HG03175 (cell line): ENCODE data around the gene APOD.
"Not testable (repeated sequence)": the region's sequence is repeated elsewhere in the genome, so short reads cannot be mapped to it uniquely, and the experiment has no call there.

ENCODE experiments used
- ATAC-seq: cut with Tn5 transposase; IDR thresholded peaks from one replicate; pipeline ENCODE4 v1.9.1; 2021; ENCODE audit warnings: mild to moderate bottlenecking, moderate library complexity; ENCODE audit not compliant: unreplicated experiment

APOD gene

DNA sequence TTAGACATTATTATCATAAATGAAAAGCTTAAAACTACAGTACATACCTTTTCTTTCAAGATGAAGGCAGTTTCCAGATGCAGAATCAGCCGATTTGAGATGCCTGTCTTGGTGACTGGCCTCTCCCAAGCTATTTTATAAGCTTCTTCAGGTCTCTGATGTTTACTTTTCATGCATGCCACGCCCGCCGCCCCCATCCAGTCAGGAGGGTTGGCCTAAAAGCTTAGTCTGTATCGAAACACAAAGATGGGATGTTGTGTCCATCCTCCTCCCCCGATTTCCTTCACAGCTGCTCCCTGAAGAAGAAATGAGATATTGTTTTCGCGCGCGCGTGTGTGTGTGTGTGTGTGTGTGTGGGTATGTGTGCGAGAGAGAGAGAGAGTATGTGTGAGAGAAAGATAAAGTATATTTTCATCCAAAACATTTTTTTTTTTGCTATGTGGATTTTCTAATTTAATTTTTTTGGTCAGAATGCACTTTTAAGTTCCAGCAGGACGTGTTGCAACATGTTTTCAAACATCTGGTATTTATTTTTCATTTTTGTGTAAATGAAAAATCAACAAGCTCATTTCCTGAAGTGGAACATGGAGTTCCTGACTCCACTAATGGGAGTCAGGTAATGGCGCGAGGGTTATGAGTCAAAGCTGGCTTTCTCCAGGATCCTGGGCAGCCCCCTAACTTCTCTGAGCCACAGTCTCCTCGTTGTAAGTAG, at the start of gene APOD:
APOD (minus strand) TSS at position 110 of the 712 bp plus-strand sequence. CDS start 4,479 bp downstream, outside the sequence.
- no peak for ATAC-seq

DNA sequence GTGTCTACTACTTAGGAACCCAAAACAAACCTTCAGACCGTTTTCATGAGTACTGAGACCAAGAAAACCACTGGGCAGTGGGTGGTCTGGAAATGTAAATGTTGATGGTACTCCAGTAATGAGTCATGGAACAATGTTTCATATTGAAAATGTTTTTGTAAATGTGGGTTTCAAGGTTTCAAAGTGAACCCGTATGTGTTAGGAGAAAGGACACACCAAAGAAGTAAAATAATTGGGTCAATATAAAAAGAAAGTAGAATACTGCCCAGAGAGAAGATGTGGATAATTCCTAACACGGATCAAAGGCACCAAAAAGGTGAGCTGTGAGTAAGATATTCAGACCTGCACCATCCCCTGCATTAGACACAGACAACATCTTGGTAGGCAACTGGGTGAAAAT, 49.6 kb upstream of the APOD start:
- ATAC-seq = not testable (repeated sequence)

DNA sequence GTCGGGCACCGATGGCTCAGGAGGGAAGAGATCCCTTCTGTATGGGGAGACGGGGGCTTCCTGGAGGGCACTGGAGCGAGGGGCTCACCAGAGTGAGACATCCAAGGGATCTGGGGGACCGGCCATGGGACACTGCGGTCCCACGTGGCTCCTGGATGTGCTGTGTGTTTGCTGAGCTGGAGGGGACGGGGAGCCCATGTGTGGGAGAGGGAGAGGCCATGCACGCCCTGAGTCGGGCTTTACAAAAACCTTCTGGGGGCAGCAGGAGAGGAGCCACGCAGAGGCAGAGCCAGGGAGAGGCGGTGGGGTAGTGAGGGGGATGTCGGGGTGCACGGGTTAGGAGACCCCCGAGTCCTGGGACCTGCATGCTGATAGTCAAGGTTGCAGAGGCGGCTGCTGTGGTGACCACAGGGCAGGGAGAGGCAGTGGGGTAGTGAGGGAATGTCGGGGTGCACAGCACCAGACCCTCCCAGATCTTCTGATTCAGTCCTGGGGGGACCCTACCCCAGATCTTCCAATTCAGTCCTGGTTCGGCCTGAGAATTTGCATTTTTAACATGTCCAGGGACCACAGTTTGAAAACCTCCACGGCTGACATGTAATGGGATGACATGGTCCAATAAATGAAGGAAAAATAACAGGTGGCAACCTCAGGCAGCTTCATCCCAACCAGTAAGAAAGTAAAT, 48.9 kb upstream of the APOD start:
- ATAC-seq = not testable (repeated sequence)

DNA sequence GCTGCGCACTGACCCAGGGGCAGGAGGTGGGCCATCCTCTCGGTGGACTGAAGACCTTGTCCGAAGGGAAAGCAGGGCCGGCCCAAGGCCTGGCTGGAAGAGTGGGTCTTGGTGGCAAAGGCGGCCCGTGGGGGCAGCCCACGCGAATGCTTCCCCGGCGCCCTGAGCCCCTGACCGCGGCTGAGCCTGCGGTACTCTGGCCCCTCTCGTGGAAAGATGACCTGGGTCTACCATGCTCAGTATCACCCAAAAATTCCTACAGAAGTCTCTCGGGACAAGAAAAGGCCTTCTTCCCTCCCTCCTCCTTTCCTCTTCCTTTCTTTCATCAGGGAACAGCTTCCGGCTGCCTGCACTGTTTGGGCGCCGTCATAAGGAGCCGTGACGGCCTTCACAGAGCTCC, 48.3 kb upstream of the APOD start:
- ATAC-seq = not testable (repeated sequence)

DNA sequence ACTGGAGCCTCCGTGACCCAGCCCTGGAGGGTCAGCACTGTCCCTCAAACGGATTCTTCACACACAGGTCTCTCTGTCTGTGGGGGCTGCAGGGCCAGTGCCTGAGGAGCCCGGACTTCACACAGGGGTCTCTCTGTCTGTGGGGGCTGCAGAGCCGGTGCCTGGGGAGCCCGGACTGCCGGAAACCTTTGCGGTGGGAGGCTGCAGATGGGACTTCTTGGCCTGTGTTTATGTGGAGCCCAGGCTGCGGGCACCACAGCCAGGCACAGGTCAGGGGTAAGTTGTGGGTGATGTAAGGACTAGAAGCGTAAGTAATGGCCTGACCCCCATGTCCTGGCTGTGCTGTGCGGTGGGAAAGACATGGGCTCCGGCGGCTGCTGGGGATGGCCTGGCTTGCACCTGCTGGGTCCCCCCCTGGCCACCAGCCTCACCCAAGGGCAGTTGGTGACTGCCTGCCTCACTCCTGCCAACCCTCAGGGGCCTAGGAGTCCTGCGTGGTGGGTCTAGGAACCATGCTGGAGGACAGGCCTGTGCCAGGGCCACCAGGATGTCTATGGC, 47.3 kb upstream of the APOD start:
- ATAC-seq = not testable (repeated sequence)

DNA sequence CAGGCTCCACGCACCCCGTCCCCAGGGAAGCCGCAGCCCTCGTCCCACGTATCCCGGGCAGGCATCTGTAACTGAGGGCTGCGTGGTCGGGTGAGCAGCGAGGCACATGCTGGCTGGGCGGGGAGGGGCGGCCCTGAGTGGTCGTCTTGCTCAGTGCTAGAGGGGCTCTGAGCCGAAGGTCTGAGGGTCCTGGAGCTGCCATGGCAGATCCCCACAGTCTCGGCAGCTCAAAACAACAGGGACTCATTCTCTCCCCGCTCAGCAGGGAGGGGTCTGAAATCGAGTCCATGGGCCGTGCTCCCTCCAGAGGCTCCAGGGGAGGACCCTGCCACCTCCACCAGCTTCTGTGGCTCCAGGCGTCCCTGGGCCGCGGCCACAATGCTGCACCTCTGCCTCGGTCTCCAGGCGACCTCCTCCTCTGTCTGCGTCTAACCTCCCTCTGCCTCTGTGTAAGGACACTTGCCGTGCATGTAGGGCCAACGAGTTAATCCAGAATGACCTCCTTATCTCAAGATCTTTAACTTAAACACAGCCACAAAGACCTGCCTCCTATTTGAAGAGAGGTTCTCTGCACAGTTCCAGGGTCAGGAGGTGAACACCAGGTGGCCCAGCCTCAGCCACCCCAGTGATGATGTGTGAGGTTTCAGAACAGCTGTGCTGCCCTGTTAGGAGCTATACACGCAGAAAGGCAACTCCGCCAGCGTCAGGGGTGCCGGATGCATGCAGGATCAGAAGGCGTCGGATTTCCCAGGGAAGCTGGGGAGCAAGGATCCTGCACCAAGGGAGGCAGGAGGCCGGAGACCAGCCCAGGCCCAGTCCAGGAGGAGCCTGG, 46.6 kb upstream of the APOD start:
- peak; percentile 21 for ATAC-seq

DNA sequence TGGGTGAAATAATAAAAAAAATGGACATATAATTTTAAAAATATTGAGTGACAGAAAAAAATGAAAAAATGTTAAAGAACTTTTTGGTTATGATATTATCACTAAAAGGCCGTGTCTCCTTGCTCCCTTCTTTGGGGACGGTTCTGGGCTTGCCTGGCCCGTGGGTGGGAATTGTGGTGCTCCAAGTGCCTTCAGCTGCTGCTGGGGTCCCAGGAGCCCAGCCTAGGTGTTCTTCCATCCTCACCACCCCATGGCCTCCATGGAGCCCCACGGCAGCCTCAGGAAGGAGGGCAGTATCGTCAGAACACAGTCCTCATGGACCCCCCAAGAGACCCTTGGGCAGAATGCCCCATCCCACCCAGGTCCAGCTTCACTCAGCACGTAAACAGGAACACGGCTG, 45.9 kb upstream of the APOD start:
- ATAC-seq = not testable (repeated sequence)

DNA sequence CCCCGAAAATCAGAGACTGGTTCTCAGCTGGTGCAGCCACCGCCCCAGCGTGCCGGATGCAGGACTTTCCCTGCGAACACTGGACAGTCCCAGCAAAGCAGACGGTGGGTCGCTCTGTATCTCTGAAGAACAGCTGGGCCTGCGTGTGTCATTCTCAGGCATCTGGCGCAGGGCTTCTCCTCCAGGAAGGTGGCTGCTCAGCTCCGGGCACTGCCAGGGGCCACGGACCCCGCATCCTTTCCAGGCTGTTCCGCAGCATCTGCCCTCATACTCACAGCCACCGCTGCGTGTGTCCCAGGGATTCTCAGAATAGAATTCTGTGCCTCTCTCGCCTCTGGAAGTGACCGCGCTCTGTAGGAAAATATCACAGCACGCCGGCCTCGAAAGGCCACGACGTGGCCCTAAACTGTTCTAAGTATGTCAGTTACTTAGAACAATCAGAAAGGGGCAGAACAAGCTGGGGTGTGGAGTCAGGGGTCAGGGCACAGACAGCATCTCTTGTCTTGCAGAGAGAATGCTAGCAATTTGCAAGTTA, 44.7 kb upstream of the APOD start:
- not testable (repeated sequence) for ATAC-seq

DNA sequence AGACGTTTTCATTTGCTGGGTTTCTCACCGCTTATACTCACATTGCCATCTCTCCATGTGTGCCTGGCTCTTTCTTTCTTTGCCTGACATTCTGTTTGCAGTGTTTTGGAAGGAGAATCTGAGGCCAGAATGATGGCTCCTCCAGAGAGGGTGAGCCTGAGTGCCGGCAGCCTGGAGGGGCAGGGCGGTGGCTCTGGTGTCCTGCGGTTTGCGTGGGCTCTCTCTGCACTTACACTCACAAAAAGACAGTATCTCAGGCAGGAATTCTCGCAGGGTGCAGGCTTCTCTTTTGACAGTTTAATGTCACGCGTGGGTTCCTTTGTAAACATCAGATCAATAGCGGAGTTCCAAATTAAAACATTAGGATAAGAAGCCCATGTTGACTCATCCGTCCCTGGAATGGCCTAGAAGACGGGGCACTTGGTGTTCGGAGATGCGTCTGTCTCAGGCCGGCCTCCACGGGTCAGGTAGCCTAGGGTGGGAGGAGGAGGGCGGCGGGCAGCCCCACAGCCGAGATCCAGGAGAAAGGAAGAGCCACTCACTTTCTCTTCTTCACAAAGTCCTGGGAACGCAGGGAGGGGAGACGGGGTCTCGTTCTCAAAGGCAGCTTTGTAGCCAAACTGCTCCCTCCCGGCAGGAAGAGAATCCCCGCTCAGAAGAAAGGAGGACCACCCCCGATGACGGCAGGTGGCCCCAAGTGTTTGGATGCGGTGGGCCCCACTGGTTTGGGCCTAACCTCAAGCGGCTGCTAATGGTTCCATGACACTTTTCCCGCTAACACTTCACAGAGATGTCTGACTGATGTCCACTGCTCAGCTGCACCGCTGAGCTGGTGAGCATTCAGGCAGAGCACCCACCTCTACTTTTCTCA, 44.0 kb upstream of the APOD start:
- not testable (repeated sequence) for ATAC-seq

DNA sequence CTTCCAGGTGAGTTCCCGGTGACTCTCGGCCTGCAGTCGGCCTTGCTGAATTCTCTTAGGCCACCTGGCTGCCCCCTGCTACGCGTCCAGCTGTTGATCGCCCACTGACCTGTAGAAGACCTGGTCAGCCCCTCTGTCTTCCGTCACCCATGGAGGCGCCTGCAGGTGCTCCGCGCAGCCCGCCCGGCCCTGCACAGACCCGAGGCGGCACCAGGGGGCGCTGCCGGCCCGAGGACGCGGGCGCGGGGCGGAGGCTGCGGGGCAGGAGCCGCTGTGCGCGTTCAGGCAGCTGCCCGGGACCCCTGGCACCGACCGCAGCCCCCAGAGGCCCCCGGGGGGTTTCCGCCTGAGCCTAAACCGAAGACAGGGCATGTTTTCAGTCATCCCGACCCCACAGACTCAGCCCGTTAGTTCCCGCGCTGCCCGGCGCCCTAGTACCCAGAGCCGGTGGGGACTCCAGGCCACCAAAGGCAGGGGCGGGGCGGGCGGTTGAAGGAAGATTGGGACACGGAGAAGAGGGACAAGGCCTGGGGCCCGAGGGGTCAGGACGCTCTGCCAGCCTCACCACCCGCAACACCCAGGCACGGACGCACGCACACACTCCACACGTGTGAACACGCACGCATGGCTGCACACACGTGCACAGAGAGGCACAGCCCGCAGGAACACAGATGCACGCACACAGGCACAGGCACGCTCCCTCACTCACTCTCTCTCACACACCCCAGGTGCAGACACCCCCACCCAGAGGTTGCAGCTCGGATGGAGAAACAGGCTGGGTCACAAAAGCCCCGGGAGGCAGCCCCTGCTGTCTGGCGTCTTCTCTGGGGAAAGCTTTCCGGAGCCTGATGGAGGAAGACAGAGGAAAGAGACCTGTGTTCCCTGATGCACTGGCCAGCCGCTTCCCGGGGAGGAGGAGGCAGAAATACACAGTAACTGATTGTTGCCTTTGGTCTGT, 41.1 kb upstream of the APOD start:
- peak; percentile 80 for ATAC-seq

DNA sequence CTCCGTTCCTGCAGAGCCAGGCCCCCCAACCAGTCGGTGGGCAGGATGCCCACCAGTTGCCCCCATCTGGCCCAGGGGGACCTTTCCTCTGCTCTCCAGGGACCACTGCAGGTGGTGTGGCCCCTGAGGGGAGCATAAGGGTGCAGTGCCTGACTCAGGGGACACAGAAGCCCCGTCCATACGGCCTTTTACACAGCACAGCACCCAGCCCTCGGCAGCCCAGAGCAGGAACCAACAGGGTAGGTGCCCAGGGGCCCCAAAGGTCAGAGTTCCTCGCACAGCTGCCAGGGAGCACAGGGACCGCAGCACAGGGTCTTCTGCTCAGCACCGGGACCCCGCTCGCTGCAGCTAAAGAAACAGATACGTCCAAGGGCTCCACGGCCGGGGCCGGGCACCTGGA, 40.4 kb upstream of the APOD start:
- ATAC-seq = peak; percentile 13

DNA sequence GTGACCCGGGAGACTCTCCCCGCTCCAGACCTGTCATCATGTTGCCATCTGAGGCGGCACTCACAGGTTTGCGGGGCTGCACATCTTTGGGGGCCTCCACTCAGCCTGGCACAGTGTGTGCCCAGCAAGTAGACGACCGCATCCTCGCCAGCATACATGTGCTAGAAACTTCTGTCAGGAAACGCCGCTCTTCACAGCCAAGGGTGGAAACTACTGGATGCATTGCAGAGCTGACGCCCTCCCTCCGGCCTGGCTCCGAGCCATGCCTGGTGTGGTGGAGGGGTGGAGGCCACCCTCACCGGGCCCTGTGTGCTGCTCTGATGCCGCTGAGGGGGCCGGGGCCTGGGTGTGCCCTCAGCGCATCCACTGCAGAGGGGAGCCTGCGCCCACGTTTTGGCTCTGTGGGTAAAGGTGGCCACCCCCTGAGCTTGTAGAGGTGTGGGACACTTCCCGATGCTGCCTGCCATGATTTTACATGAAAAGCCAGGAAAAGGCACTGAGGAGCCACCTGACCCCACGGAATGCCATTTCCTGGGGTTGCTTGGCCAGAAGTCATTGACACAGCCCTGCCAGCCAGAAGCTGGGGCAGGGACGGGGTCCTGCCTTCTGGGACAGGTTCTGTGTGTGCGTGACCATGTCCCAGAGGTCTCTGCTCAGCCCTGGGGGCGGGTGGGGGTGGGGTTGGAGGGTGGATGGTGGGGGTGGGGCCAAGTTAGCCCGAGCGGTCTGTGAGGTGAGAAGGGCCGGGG, 39.7 kb upstream of the APOD start:
- not testable (repeated sequence) for ATAC-seq

DNA sequence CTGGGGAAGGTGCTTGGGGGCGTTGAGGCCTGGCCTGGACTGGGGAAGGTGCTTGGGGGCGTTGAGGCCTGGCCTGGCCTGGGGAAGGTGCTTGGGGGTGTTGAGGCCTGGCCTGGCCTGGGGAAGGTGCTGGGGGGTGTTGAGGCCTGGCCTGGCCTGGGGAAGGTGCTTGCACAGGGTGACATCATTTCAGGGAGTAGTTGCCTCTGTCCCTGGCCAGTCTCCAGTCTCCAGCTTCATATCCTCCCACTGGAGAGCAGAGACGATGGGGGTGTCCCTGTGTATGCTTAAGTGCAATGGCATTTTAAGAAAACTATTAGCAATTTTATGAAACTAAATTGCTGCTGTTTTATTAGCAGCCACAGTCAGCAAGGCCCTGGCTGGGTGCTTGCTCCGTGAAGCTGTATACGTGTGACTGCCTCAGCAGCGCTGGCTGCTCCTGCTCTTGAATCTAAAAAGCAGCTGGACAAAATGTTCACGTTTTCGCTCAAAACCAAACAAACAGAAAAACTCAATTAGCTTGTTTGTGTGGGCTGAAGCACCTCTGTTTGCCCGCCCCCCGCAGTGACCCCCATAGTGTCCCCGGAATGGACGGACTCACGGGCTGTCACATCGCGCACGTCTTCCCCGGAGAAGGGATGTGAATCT, 38.9 kb upstream of the APOD start:
- not testable (repeated sequence) for ATAC-seq

DNA sequence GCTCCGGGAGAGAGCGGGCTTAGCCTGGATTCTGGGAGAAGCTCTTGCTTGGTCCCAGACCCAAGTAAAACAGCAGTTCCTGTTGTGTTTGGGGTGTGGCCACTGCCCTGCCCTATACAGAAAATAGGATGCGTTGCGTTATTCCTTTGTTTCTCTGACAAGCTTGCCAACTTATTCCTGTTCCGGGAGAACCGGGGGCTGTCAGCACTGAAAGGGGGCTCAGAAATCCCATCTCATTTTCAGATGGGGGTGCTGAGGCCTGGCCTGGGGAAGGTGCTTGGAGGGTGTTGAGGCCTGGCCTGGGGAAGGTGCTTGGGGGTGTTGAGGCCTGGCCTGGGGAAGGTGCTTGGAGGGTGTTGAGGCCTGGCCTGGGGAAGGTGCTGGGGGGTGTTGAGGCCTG, 38.3 kb upstream of the APOD start:
- not testable (repeated sequence) for ATAC-seq

DNA sequence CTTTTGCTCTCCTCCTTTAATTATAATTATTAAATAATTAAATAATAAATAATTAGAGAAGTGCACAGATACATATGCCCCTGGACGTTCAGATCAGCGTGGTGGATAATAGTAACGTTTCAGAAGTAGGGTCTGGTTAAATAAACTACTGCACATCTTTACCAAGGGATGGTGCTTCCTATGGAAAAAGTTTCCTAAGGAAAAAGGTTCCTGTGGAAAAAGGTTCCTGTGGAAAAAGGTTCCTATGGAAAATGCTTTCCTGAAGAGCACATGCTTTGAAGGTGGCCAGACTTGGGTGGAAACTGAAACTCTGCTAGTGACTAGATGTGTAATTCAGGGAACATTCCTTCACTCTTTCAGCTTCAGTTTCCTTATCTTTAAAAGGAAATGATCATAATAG, 37.4 kb upstream of the APOD start:
- not testable (repeated sequence) for ATAC-seq

DNA sequence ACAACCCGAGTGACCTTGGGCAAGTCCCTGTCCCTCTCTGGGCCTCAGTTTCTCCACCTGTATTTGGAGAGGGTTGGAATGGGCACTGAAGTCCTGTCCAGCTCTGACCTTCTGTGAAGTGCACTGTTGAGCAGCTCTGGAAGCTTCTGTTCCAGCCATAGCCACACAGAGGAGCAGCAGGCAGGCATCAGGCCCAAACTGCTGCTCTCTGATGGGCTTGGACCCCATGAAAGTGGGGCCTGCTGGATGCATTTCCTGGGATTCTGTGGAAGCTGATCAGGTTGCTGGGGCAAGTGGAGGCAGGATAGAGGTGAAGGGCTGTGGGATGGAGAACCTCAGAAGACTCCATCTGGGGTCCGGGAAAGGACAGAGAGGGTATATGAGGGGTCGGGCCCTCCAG, 36.7 kb upstream of the APOD start:
- ATAC-seq = not testable (repeated sequence)

DNA sequence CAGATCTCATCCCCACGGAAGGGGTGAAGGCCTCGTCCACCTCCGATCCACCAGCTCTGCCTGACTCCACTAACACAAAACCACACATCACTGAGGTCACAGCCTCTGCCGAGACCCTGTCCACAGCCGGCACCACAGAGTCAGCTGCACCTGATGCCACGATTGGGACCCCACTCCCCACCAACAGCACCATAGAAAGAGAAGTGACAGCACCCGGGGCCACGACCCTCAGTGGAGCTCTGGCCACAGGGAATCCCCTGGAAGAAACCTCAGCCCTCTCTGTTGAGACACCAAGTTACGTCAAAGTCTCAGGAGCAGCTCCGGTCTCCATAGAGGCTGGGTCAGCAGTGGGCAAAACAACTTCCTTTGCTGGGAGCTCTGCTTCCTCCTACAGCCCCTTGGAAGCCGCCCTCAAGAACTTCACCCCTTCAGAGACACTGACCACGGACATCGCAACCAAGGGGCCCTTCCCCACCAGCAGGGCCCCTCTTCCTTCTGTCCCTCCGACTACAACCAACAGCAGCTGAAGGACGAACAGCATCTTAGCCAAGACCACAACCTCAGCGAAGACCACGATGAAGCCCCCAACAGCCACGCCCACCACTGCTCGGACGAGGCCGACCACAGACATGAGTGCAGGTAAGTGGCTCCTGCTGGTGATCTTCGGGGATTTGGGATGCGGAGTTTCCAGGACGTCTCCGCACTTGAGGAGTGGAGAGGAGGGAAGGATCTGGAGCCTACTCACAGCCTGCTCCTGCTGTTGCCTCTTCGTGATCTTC, 36.0 kb upstream of the APOD start:
- not testable (repeated sequence) for ATAC-seq
